ENCODE results near the gene CFAP70.

CFAP70 gene

GRCh38 chr10:73252445-73253224 is 106.0 kb downstream of the CFAP70 start, which contains the start of gene MRPS16:
Gene MRPS16, minus strand, starts transcription at chr10:73252644. Its CDS starts 162 bp downstream, at chr10:73252482.
- peak; percentile 97 for DNase-seq (ENCODE audit: low spot score)

- DNase-seq (ENCODE audit: low spot score): peak; percentile 16
These were observed 106.8 kb downstream of the CFAP70 start for GRCh38 chr10:73251683-73252444.

GRCh38 chr10:73248259-73248724 is 110.4 kb downstream of the CFAP70 start:
- no peak for DNase-seq (ENCODE audit: low spot score)

- DNase-seq (ENCODE audit: low spot score): no peak
These were observed 111.0 kb downstream of the CFAP70 start for GRCh38 chr10:73247509-73248258.

GRCh38 chr10:73246646-73247508 is 111.8 kb downstream of the CFAP70 start, which contains the start of gene DNAJC9:
Gene DNAJC9, minus strand, starts transcription at chr10:73247255. Its CDS starts 66 bp downstream, at chr10:73247189.
- peak; percentile 93 for DNase-seq (ENCODE audit: low spot score)

GRCh38 chr10:73246322-73246645 is 112.4 kb downstream of the CFAP70 start:
- no peak for DNase-seq (ENCODE audit: low spot score)

GRCh38 chr10:73244866-73245477 is 113.7 kb downstream of the CFAP70 start:
- DNase-seq (ENCODE audit: low spot score): no peak

- DNase-seq (ENCODE audit: low spot score): no peak
These were observed 118.8 kb downstream of the CFAP70 start for GRCh38 chr10:73239908-73240307.

- no peak for DNase-seq (ENCODE audit: low spot score)
These were observed 119.6 kb downstream of the CFAP70 start for GRCh38 chr10:73238990-73239566.

GRCh38 chr10:73234695-73235094 is 124.0 kb downstream of the CFAP70 start:
- DNase-seq (ENCODE audit: low spot score): no peak

GRCh38 chr10:73233883-73234282 is 124.8 kb downstream of the CFAP70 start:
- no peak for DNase-seq (ENCODE audit: low spot score)

GRCh38 chr10:73232887-73233286 is 125.8 kb downstream of the CFAP70 start:
- no peak for DNase-seq (ENCODE audit: low spot score)

- DNase-seq (ENCODE audit: low spot score): no peak
These were observed 129.1 kb downstream of the CFAP70 start for GRCh38 chr10:73229567-73229966.

- no peak for DNase-seq (ENCODE audit: low spot score)
These were observed 130.4 kb downstream of the CFAP70 start for GRCh38 chr10:73228247-73228646.

- DNase-seq (ENCODE audit: low spot score): no peak
These were observed 132.0 kb downstream of the CFAP70 start for GRCh38 chr10:73226663-73227062.

GRCh38 chr10:73225518-73225917 is 133.1 kb downstream of the CFAP70 start:
- DNase-seq (ENCODE audit: low spot score): no peak

GRCh38 chr10:73220989-73221388 is 137.7 kb downstream of the CFAP70 start:
- DNase-seq (ENCODE audit: low spot score): no peak

GRCh38 chr10:73219384-73219783 is 139.3 kb downstream of the CFAP70 start:
- no peak for DNase-seq (ENCODE audit: low spot score)

GRCh38 chr10:73218431-73219191 is 140.1 kb downstream of the CFAP70 start:
- peak; percentile 17 for DNase-seq (ENCODE audit: low spot score)

- no peak for DNase-seq (ENCODE audit: low spot score)
These were observed 141.0 kb downstream of the CFAP70 start for GRCh38 chr10:73217628-73218027.

All from SW480 (cell line).